ENCODE measurements around the gene MYG1. TPM values are rescaled to one million over a fixed set of nuclear protein-coding genes. Genes with fewer than 3 reads are reported as not detected.

MYG1 gene
- total RNA-seq, 2 donors from 2014 or later = 25.4 to 25.7 TPM

GRCh38 chr12:53254816-53255545 lies 44.5 kb upstream of the MYG1 start:
- H3K4me1 ChIP-seq = peaks cover 33% of the 10 kb centered on the region
- no peak overlapping the region for H3K27ac ChIP-seq
- 76 to 100% methylated on average over 1 of the region's 1 CpG for WGBS, 2 donors
- intact Hi-C loops (cut with DNase I) = loop anchor here (5.0 kb wide), 2 partner anchors 37 to 43 kb away; no protein-coding TSS in a partner anchor
- no peak for ATAC-seq
- no peak for DNase-seq
- no peak overlapping the region for H3K4me3 ChIP-seq
- no peaks in the 10 kb centered on the region for H3K27me3 ChIP-seq
- no peaks in the 10 kb centered on the region for H3K9me3 ChIP-seq
- H3K36me3 ChIP-seq (replicated peaks in 1 of 2; ENCODE audit: insufficient read depth in 1 of 2, low read depth in 2 of 2) = no peaks in the 10 kb centered on the region
- TF ChIP-seq POLR2A (IDR thresholded peaks at IDR 0.05) (no peak), CTCF (IDR thresholded peaks at IDR 0.05) (no peak)

- Histone ChIP-seq H3K36me3 (replicated peaks in 1 of 2; ENCODE audit: insufficient read depth in 1 of 2, low read depth in 2 of 2) (no peaks in the 10 kb centered on the region), H3K27me3 (no peaks in the 10 kb centered on the region), H3K4me1 (peaks cover 25% of the 10 kb centered on the region), H3K9me3 (no peaks in the 10 kb centered on the region), H3K4me3 (no peak overlapping the region), H3K27ac (no peak overlapping the region)
- no peak for ATAC-seq
- intact Hi-C loops (cut with DNase I) = loop anchor here (5.0 kb wide), 1 partner anchor 44 kb away; no protein-coding TSS in a partner anchor
- WGBS, 2 donors = 78 to 83% methylated on average over 3 of the region's 3 CpGs
- no peak for DNase-seq
- no peak for TF ChIP-seq CTCF (IDR thresholded peaks at IDR 0.05)
Observed at GRCh38 chr12:53255996-53256395, 43.5 kb upstream of the MYG1 start.

- no peak for DNase-seq
- Histone ChIP-seq H3K27me3 (no peaks in the 10 kb centered on the region), H3K27ac (no peak overlapping the region), H3K4me3 (no peak overlapping the region), H3K36me3 (replicated peaks in 1 of 2; ENCODE audit: insufficient read depth in 1 of 2, low read depth in 2 of 2) (no peaks in the 10 kb centered on the region), H3K4me1 (peaks cover 3% of the 10 kb centered on the region), H3K9me3 (no peaks in the 10 kb centered on the region)
- 71 to 72% methylated on average over 7 of the region's 7 CpGs for WGBS, 2 donors
- TF ChIP-seq POLR2A (IDR thresholded peaks at IDR 0.05) (no peak), CTCF (IDR thresholded peaks at IDR 0.05) (no peak)
- no peak for ATAC-seq
- intact Hi-C loops (cut with DNase I) = loop anchor here (5.0 kb wide), 1 partner anchor 47 kb away; no protein-coding TSS in a partner anchor
Observed at GRCh38 chr12:53258541-53259539, 40.7 kb upstream of the MYG1 start.

GRCh38 chr12:53259891-53260290 lies 39.6 kb upstream of the MYG1 start:
- Histone ChIP-seq H3K36me3 (replicated peaks in 1 of 2; ENCODE audit: insufficient read depth in 1 of 2, low read depth in 2 of 2) (no peaks in the 10 kb centered on the region), H3K4me3 (no peak overlapping the region), H3K27ac (no peak overlapping the region), H3K4me1 (no peaks in the 10 kb centered on the region), H3K9me3 (no peaks in the 10 kb centered on the region), H3K27me3 (no peaks in the 10 kb centered on the region)
- intact Hi-C loops (cut with DNase I) = loop anchor here (5.0 kb wide), 1 partner anchor 48 kb away; no protein-coding TSS in a partner anchor
- DNase-seq (no peak), ATAC-seq (no peak)
- WGBS, 2 donors = 83 to 86% methylated on average over 6 of the region's 6 CpGs
- TF ChIP-seq POLR2A (IDR thresholded peaks at IDR 0.05) = no peak

- peaks cover 11% of the 10 kb centered on the region for H3K4me1 ChIP-seq
- WGBS, 2 donors = 57 to 77% methylated on average over 2 of the region's 2 CpGs
- intact Hi-C loops (cut with DNase I) = no loop called here
- H3K36me3 ChIP-seq (replicated peaks in 1 of 2; ENCODE audit: insufficient read depth in 1 of 2, low read depth in 2 of 2) = no peaks in the 10 kb centered on the region
- no peaks in the 10 kb centered on the region for H3K27me3 ChIP-seq
- DNase-seq (no peak), ATAC-seq (no peak)
- H3K27ac ChIP-seq = no peak overlapping the region
- TF ChIP-seq POLR2A (IDR thresholded peaks at IDR 0.05) (no peak), CTCF (IDR thresholded peaks at IDR 0.05) (no peak)
- H3K4me3 ChIP-seq = no peak overlapping the region
- no peaks in the 10 kb centered on the region for H3K9me3 ChIP-seq
Observed at GRCh38 chr12:53265783-53266182, 33.7 kb upstream of the MYG1 start.
